ENCODE measurements around the gene ADAM22. TPM values are rescaled to one million over a fixed set of nuclear protein-coding genes. Genes with fewer than 3 reads are reported as not detected.

The ADAM22 gene
- total and polyA plus RNA-seq, 2 experiments from 2014 or later = 1.6 to 9.8 TPM

- no peak for DNase-seq (ENCODE audit: low spot score)
- TF ChIP-seq EZH2phosphoT487 (IDR thresholded peaks at IDR 0.05; ENCODE audit: low read depth, severe bottlenecking, unreplicated experiment) = no peak
- no peak for TF ChIP-seq CTCF (IDR thresholded peaks at IDR 0.05; ENCODE audit: poor library complexity)
- no peak for TF ChIP-seq EZH2 (IDR thresholded peaks at IDR 0.05; ENCODE audit: borderline replicate concordance)
- 88% methylated on average over 2 of the region's 2 CpGs for WGBS (ENCODE audit: low lambda C conversion rate, missing lambda C conversion rate)
These were observed 233.2 kb downstream of the ADAM22 start for GRCh38 chr7:88167223-88167622.

GRCh38 chr7:88167721-88168120, 233.7 kb downstream of the ADAM22 start:
- Histone ChIP-seq H3K4me2 (no peak overlapping the region), H3K27me3 (no peaks in the 10 kb centered on the region), H3K4me3 (no peak overlapping the region), H3K9me3 (ENCODE audit: low read depth) (no peaks in the 10 kb centered on the region), H3K9me2 (replicated peaks; ENCODE audit: insufficient read depth) (no peaks in the 10 kb centered on the region), H4K20me1 (ENCODE audit: insufficient read depth, poor library complexity, severe bottlenecking) (no peaks in the 10 kb centered on the region), H3K79me2 (no peaks in the 10 kb centered on the region), H2AFZ (no peak overlapping the region), H3K4me1 (ENCODE audit: insufficient read depth) (no peaks in the 10 kb centered on the region), H3K36me3 (replicated peaks; ENCODE audit: insufficient read depth, low read depth) (no peaks in the 10 kb centered on the region), H3K27ac (no peak overlapping the region)
- TF ChIP-seq EZH2phosphoT487 (IDR thresholded peaks at IDR 0.05; ENCODE audit: low read depth, severe bottlenecking, unreplicated experiment) (no peak), CTCF (IDR thresholded peaks at IDR 0.05; ENCODE audit: poor library complexity) (no peak), EZH2 (IDR thresholded peaks at IDR 0.05; ENCODE audit: borderline replicate concordance) (no peak)
- no peak for DNase-seq (ENCODE audit: low spot score)
- WGBS (ENCODE audit: low lambda C conversion rate, missing lambda C conversion rate) = 88% methylated on average over 2 of the region's 2 CpGs

More at GRCh38 chr7:88167223-88167622, 233.2 kb downstream of the ADAM22 start:
- no peak overlapping the region for H3K27ac ChIP-seq
- H3K9me3 ChIP-seq (ENCODE audit: low read depth) = no peaks in the 10 kb centered on the region
- H4K20me1 ChIP-seq (ENCODE audit: insufficient read depth, poor library complexity, severe bottlenecking) = no peaks in the 10 kb centered on the region
- no peaks in the 10 kb centered on the region for H3K79me2 ChIP-seq
- H3K4me1 ChIP-seq (ENCODE audit: insufficient read depth) = no peaks in the 10 kb centered on the region
- H3K4me2 ChIP-seq = no peak overlapping the region
- H3K36me3 ChIP-seq (replicated peaks; ENCODE audit: insufficient read depth, low read depth) = no peaks in the 10 kb centered on the region
- H2AFZ ChIP-seq = no peak overlapping the region
- H3K4me3 ChIP-seq = no peak overlapping the region
- H3K9me2 ChIP-seq (replicated peaks; ENCODE audit: insufficient read depth) = no peaks in the 10 kb centered on the region
- no peaks in the 10 kb centered on the region for H3K27me3 ChIP-seq

DNA sequence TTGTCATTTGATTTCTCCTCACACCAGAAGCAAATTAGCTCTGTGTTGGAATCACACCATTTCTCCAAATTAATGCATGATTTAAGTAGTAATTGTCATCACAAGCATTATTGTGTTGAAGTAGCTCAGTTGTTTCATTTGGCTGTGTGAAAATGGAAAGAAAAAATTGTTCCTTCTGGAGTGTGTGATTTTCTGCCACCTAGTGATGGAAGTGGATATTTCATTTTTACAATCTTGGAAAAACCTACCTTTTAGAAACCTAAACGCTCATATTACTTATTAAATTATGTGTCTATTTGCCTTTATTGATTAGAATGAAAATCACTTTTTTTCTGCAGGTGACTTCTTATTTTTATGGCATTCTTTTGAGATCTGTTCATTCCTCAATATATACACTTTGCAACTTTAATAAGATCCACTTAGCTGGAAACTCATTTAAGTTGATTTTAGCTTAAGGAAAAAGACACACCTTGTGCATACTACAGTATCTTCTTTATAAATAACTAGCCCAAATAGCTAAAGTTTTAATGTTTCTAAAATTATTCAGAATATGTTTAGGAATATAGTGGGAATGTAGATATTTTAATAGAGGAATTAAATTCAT, 235.8 kb downstream of the ADAM22 start:
- Histone ChIP-seq H3K9me2 (replicated peaks; ENCODE audit: insufficient read depth) (no peaks in the 10 kb centered on the region), H3K4me1 (ENCODE audit: insufficient read depth) (no peaks in the 10 kb centered on the region), H3K27me3 (no peaks in the 10 kb centered on the region), H3K4me3 (no peak overlapping the region), H3K79me2 (no peaks in the 10 kb centered on the region), H3K9me3 (ENCODE audit: low read depth) (no peaks in the 10 kb centered on the region), H2AFZ (no peak overlapping the region), H3K27ac (no peak overlapping the region), H4K20me1 (ENCODE audit: insufficient read depth, poor library complexity, severe bottlenecking) (no peaks in the 10 kb centered on the region), H3K36me3 (replicated peaks; ENCODE audit: insufficient read depth, low read depth) (no peaks in the 10 kb centered on the region), H3K4me2 (no peak overlapping the region)
- TF ChIP-seq EZH2phosphoT487 (IDR thresholded peaks at IDR 0.05; ENCODE audit: low read depth, severe bottlenecking, unreplicated experiment) (no peak), EZH2 (IDR thresholded peaks at IDR 0.05; ENCODE audit: borderline replicate concordance) (no peak), CTCF (IDR thresholded peaks at IDR 0.05; ENCODE audit: poor library complexity) (peak; percentile 62)
- WGBS (ENCODE audit: low lambda C conversion rate, missing lambda C conversion rate) = 50% methylated on average over 1 of the region's 1 CpG
- DNase-seq (ENCODE audit: low spot score) = peak; percentile 23

All from hepatocyte (in vitro differentiated cells).